GM12891 (cell line): Measurements from ENCODE around the gene ZNF837.

Experiments
- DNase-seq: peaks from one replicate; pipeline ENCODE4 v3.0.0; 2011; ENCODE audit warnings: low spot score; ENCODE audit not compliant: insufficient read length
- FAIRE-seq: peaks from 2 replicates; lab custom pipeline; 2011; peaks lifted over from hg19 to GRCh38; lab: Jason Lieb, UNC
- PAX5 ChIP-seq: IDR thresholded peaks from 2 replicates; pipeline ENCODE4 v1.6.1; 2011; ENCODE audit warnings: low read length, moderate library complexity, mild to moderate bottlenecking; ENCODE audit not compliant: insufficient read depth, severe bottlenecking
- POLR2A ChIP-seq: IDR thresholded peaks from 2 replicates; pipeline ENCODE4 v1.6.1; 2011; ENCODE audit warnings: low read depth, low read length, control low read depth
- POLR2AphosphoS5 ChIP-seq: IDR thresholded peaks from 2 replicates; pipeline ENCODE4 v1.6.1; 2011; ENCODE audit warnings: low read depth, low read length, control low read depth
- POU2F2 ChIP-seq: IDR thresholded peaks from 2 replicates; pipeline ENCODE4 v1.6.1; 2011; ENCODE audit warnings: low read depth, mild to moderate bottlenecking, control low read depth, low read length, moderate library complexity
- SPI1 ChIP-seq: IDR thresholded peaks from 2 replicates; pipeline ENCODE4 v1.6.1; 2011; ENCODE audit warnings: low read depth, low read length, control low read depth
- TAF1 ChIP-seq: IDR thresholded peaks from 2 replicates; pipeline ENCODE4 v1.6.1; 2011; ENCODE audit warnings: low read depth, low read length, control low read depth

ZNF837 gene

GRCh38 chr19:58357481-58358145, 23.2 kb downstream of the ZNF837 start:
- DNase-seq (no peak), FAIRE-seq (no peak)
- TF ChIP-seq TAF1 (no peak), POU2F2 (no peak), SPI1 (no peak)

DNA sequence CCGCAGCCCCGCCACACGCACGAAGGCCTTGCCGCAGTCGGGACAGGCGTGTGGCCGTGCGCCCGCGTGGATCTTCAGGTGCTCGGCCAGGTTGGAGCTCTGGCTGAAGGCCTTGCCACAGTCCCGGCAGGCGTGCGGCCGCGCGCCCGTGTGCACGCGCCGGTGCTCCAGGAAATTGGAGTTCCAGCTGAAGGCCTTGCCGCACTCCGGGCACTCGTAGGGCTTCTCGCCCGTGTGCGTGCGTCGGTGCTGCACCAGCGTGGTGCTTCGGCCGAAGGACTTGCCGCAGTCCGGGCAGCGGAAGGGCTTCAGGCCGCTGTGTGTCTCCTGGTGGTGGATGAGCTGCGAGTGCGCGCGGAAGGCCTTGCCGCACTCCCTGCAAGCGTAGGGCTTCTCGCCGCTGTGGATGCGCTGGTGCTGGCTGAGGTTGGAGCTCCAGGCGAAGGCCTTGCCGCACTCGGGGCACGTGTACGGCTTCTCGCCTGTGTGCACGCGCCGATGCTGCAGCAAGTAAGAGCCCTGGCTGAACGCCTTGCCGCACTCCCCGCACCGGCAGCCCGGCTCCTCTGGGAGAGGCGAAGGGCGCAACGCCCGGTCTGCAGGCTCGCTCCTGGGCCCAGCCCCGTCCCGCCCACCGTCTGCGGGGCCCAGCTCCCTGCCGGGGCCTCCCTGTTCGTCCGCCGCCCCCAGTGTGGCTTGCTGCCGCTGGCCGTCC, 23.9 kb downstream of the ZNF837 start:
- FAIRE-seq, result no peak
- no peak for DNase-seq
- TF ChIP-seq POU2F2 (no peak), POLR2A (no peak), PAX5 (no peak), TAF1 (no peak), POLR2AphosphoS5 (no peak), SPI1 (no peak)

- no peak for TF ChIP-seq TAF1
- TF ChIP-seq POLR2AphosphoS5, result no peak
- no peak for FAIRE-seq
- DNase-seq, result no peak
These were observed 24.7 kb downstream of the ZNF837 start for GRCh38 chr19:58355908-58356765.

- no peak for DNase-seq
- TF ChIP-seq POU2F2, result no peak
- TF ChIP-seq PAX5, result no peak
- TF ChIP-seq SPI1, result no peak
- no peak for TF ChIP-seq POLR2A
- no peak for TF ChIP-seq POLR2AphosphoS5
- no peak for TF ChIP-seq TAF1
- no peak for FAIRE-seq
These were observed 25.5 kb downstream of the ZNF837 start for GRCh38 chr19:58355215-58355796.

GRCh38 chr19:58354478-58355030, 26.3 kb downstream of the ZNF837 start:
- no peak for DNase-seq
- TF ChIP-seq POLR2AphosphoS5 (no peak), SPI1 (no peak), POLR2A (no peak), POU2F2 (no peak), PAX5 (no peak), TAF1 (no peak)
- FAIRE-seq, result no peak

DNA sequence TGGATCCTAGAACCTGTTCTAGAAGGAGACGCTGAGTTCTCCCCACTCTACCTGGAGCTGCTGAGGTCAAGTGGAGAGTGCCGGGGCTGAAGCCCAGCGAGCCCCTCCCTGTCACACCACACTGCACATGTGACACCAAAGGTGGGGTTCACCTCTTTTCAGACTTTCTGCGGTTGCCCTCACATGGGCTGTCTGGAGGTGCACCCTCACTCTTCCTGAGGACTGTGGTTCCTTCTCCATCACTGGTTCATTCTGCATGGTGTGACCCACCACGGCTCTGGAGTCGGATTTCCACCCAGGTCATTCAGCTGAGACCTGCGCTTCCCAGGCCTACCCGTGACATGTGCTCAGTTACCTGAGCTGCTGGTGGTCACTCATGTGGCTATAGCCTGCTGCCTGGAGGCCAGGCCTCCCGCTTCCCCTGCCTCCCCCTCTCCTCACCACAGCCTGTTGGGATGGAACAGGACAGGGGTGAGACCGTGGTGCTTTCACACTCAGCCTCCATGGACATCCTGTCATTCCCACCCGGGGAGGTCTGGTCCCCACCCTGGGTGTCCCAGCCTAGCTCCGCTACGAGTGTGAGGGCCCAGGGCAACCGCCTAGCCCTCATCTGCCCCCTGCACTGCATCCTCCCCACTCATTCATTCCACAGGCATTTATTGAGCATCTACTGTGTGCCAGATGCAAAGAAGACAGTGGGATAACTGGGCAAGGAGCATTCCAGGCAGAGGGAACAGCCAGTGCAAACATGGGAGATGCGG, 26.9 kb downstream of the ZNF837 start:
- TF ChIP-seq PAX5, result no peak
- FAIRE-seq (no peak), DNase-seq (no peak)

DNA sequence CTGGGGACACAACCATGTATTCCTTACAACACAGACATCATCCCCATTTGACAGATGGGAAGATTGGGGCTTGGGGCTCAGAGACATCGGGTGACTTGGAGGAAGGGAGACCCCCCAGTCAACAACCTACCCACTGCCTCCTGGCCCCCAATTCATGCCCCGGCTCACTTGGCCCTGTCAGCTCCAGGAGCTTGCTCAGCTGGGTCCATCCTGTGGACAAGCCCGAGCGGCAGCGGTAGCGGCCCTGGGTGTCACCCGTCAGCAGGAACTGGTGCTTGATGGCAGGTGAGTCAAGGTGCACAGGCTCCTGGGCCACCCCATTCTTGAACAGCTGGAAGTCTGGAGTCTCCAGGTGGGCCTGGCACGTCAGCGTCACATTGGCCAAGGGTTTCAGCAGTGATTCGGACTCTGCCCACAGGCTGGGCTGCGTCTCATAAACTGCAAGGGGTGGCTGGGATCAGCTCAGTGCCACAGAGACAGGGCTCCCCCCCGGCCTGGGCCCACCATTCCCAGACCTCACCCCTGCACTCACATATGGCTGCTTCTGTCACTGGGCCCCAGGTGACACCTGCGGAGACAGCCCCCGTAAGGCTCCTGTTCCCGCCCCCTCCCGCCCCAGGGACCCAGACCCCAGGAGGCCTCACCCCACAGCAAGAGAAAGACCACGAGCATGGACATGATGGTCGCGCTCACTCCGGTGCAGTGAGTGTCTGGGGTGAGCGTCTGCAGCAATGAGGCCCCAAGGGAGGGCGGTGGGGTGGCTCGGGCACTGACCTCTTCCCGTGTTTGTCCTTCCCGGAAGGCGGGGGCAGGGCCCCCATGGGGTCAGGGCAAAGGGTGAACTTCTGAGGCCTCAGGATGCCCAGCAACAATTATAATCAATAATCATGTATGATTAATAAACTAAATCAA, 27.8 kb downstream of the ZNF837 start, which contains the start of gene A1BG:
TSS of gene A1BG (minus strand) at position 733 of the 912 bp plus-strand sequence. CDS start at position 678, 55 bp downstream.
- TF ChIP-seq PAX5 (no peak), POU2F2 (no peak), TAF1 (no peak), POLR2A (no peak), SPI1 (no peak), POLR2AphosphoS5 (no peak)
- FAIRE-seq (no peak), DNase-seq (no peak)

DNA sequence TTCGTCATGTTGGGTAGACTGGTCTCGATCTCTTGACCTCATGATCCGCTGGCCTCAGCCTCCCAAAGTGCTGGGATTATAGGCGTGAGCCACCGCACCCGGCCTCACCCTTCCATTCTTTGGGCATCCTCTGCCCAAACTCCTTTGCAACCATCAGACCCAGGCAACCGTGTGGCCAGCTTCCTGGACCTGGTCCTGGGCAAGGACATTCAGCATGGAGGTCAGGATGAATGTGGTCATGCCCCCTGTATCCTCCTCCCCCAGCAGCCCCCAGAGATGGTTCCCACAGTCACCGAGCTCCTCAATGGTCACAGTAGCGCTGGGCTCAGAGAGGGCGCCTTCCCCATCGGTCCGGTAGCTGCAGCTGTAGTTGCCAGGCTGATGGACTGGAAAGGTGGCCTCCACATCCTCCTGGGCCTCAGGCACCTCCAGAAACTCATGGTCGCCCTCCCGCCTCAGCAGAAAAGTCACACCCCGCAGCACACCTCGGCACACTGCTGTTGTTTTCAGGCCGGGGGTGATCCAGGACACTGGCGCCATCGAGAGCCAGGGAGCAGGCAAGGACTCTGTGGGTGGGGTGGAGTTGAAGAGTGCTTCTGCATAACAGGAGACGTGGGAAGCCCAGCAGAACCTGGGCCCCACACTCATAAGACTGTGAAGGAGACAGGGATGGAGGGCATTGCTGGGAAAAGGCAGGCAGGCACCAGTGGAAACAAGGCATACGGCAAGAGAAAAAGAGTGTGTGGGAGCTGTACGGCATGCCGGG, 28.7 kb downstream of the ZNF837 start:
- TF ChIP-seq POU2F2 (no peak), POLR2AphosphoS5 (no peak), POLR2A (no peak), SPI1 (no peak), PAX5 (no peak), TAF1 (no peak)
- FAIRE-seq (no peak), DNase-seq (no peak)
